CD14-positive monocyte (primary cell): Measurements from ENCODE around the gene C11orf97. TPM values are rescaled to one million over a fixed set of nuclear protein-coding genes. Genes with fewer than 3 reads are reported as not detected.
A peak's percentile ranks its signal among the peaks of the same experiment; 100 is the strongest.

Experiments used
- DNase-seq, 3 donors: peaks; one replicate each; pipeline ENCODE4 v3.0.0-alpha.2; 2011 to 2022
- H2AFZ ChIP-seq: 2 replicates; pipeline ENCODE4 v1.6.0; 2012; ENCODE audit warnings: mild to moderate bottlenecking, low read depth, low read length, inconsistent platforms; ENCODE audit not compliant: insufficient read depth, poor library complexity, severe bottlenecking
- H3K27ac ChIP-seq, 2 donors: 1 replicate in 1 of 2; 2 replicates in 1 of 2; pipeline ENCODE4 v1.5.1; 2012 to 2013; ENCODE audit warnings: low read length in 2 of 2, control low read depth in 1 of 2, inconsistent platforms in 1 of 2, low read depth in 1 of 2, mild to moderate bottlenecking in 1 of 2
- H3K27me3 ChIP-seq, 2 donors: one replicate each; pipeline versions ENCODE4 v1.6.0 to v1.6.1; 2011 to 2013; ENCODE audit warnings: low read length in 2 of 2; ENCODE audit not compliant: control insufficient read depth in 2 of 2, insufficient read depth in 2 of 2
- H3K36me3 ChIP-seq, 2 donors: replicated peaks in 1 of 2; 1 replicate in 1 of 2; 2 replicates in 1 of 2; pipeline versions ENCODE4 v1.5.1 to v1.6.1; 2012 to 2013; ENCODE audit warnings: low read length in 2 of 2, control low read depth in 1 of 2, inconsistent platforms in 1 of 2, mild to moderate bottlenecking in 1 of 2; ENCODE audit not compliant: insufficient read depth in 2 of 2, control insufficient read depth in 1 of 2
- H3K4me1 ChIP-seq, 2 donors: 1 replicate in 1 of 2; 2 replicates in 1 of 2; pipeline versions ENCODE4 v1.5.1 to v1.6.1; 2012 to 2013; ENCODE audit warnings: low read length in 2 of 2, control low read depth in 1 of 2, inconsistent platforms in 1 of 2, mild to moderate bottlenecking in 1 of 2, moderate library complexity in 1 of 2; ENCODE audit not compliant: insufficient read depth in 2 of 2, control insufficient read depth in 1 of 2
- H3K4me2 ChIP-seq: replicated peaks from 2 replicates; pipeline ENCODE3; 2012; ENCODE audit warnings: low read length, moderate library complexity, mild to moderate bottlenecking; ENCODE audit not compliant: poor library complexity, severe bottlenecking; ENCODE audit errors: extremely low read depth
- H3K4me3 ChIP-seq, 3 experiments: fragments of 200-600 bp in 1 of 3; sonication (generic) in 1 of 3; replicated peaks in 1 of 3; 1 replicate in 2 of 3; 2 replicates in 1 of 3; pipeline ENCODE4 v1.5.1; 2011 to 2013; ENCODE audit warnings: low read length in 3 of 3, mild to moderate bottlenecking in 3 of 3, control low read depth in 2 of 3, low read depth in 2 of 3, inconsistent platforms in 1 of 3, moderate library complexity in 1 of 3
- H3K79me2 ChIP-seq: 2 replicates; pipeline ENCODE4 v1.6.0; 2012; ENCODE audit warnings: mild to moderate bottlenecking, control low read depth, inconsistent platforms, low read length, moderate library complexity; ENCODE audit not compliant: insufficient read depth
- H3K9ac ChIP-seq: 2 replicates; pipeline ENCODE4 v1.6.0; 2017; ENCODE audit warnings: low read length, mild to moderate bottlenecking; ENCODE audit not compliant: insufficient read depth, poor library complexity, severe bottlenecking
- H3K9me3 ChIP-seq, 2 donors: replicated peaks in 1 of 2; 1 replicate in 1 of 2; 2 replicates in 1 of 2; pipeline versions ENCODE4 v1.5.1 to v1.6.1; 2012 to 2013; ENCODE audit warnings: low read length in 2 of 2, control low read depth in 1 of 2; ENCODE audit not compliant: control insufficient read depth in 1 of 2, insufficient read depth in 1 of 2
- H4K20me1 ChIP-seq: 2 replicates; pipeline ENCODE4 v1.6.0; 2012; ENCODE audit warnings: mild to moderate bottlenecking, low read length, control low read depth, moderate library complexity; ENCODE audit not compliant: insufficient read depth
- H3K27ac Mint-ChIP-seq, 7 donors: one replicate each; pipeline ENCODE4 v1.8.0; 2020; ENCODE audit warnings: mild to moderate bottlenecking in 7 of 7, mixed read lengths in 7 of 7, moderate library complexity in 6 of 7, inconsistent platforms in 2 of 7
- H3K27me3 Mint-ChIP-seq, 3 donors: one replicate each; pipeline ENCODE4 v1.8.0; 2021 to 2022; ENCODE audit warnings: low read depth in 3 of 3, mild to moderate bottlenecking in 3 of 3, mixed read lengths in 3 of 3, moderate library complexity in 3 of 3, inconsistent platforms in 1 of 3
- H3K36me3 Mint-ChIP-seq, 2 donors: one replicate each; pipeline ENCODE4 v1.8.0; 2020; ENCODE audit warnings: mixed read lengths in 2 of 2, inconsistent platforms in 1 of 2, mild to moderate bottlenecking in 1 of 2
- H3K4me1 Mint-ChIP-seq: one replicate; pipeline ENCODE4 v1.8.0; 2020; ENCODE audit warnings: mild to moderate bottlenecking, mixed read lengths
- H3K4me3 Mint-ChIP-seq, 2 donors: one replicate each; pipeline ENCODE4 v1.8.0; 2020; ENCODE audit warnings: mild to moderate bottlenecking in 2 of 2, mixed read lengths in 2 of 2, moderate library complexity in 1 of 2
- H3K9me3 Mint-ChIP-seq, 7 donors: one replicate each; pipeline ENCODE4 v1.8.0; 2020 to 2022; ENCODE audit warnings: mixed read lengths in 7 of 7, mild to moderate bottlenecking in 6 of 7, moderate library complexity in 6 of 7, inconsistent platforms in 2 of 7
- WGBS: methylation state at CpG from one replicate; pipeline ENCODE4 v1.1.5; 2013; ENCODE audit warnings: missing lambda C conversion rate; ENCODE audit not compliant: insufficient coverage; 5-methylcytosine and 5-hydroxymethylcytosine counted together
- intact Hi-C, 2 donors: fragments of 100-400 bp; cut with micrococcal nuclease; formaldehyde crosslinking; loops; one replicate each; pipeline versions ENCODE4 v1.15.0 to v1.15.1; 2023
- polyA plus RNA-seq, 3 donors: library from polyadenylated mRNA; depleted of rRNA in 1 of 3; unstranded in 2 of 3; stranded (reverse) in 1 of 3; fragments of 300-500 nt in 2 of 3; fragments of >200 nt in 1 of 3; fragmentation: Illumina TruSeq in 2 of 3; gene quantifications; 1 replicate in 2 of 3; 2 replicates in 1 of 3; pipeline ENCODE4 v1.2.3, GENCODE V29; 2012 to 2021
- TF ChIP-seq, protein P1 (sequence below): fragments of 200-600 bp; IDR thresholded peaks from one replicate; pipeline ENCODE4 v1.8.0; 2022; ENCODE audit warnings: antibody characterized with exemption, mild to moderate bottlenecking

The C11orf97 gene
- polyA plus RNA-seq, 3 donors, result not detected

DNA sequence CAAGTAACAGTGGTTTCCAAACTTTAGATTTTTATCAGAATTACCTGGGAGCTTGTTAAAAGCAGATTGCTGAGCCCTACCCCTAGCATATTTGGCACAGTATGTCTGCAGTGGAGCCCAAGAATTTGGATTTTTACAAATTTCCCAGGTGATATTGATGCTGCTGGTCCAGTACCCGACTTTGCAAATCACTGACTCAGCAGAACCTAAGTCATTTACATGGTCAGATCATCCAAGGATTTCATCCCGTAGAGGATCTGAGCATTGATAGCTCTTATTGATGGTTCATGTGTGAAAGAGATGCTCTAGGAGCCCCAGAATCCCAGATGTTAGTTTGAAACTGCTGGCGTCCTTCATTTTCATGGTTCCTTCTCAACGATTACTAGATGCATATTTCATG lies 6.0 kb downstream of the C11orf97 start:
- no peaks in the 10 kb centered on the region for H3K27me3 ChIP-seq
- peaks cover 4 to 11% of the 10 kb centered on the region in 2 donors for H3K4me1 ChIP-seq
- no peaks in the 10 kb centered on the region for H3K36me3 Mint-ChIP-seq
- H3K79me2 ChIP-seq, result no peaks in the 10 kb centered on the region
- H3K9me3 Mint-ChIP-seq, result peaks cover 0 to 2% (median 0%) of the 10 kb centered on the region in 7 donors
- no CpG with 5 or more reads among the region's 4 CpGs for WGBS
- intact Hi-C loops, result loop anchor here in 1 of 2 donors (2.0 kb wide), 1 partner anchor 81 kb away; no protein-coding TSS in a partner anchor
- no peaks in the 10 kb centered on the region for H3K36me3 ChIP-seq
- H3K9ac ChIP-seq, result no peak overlapping the region
- H3K9me3 ChIP-seq, result no peaks in the 10 kb centered on the region
- no peak overlapping the region for H3K4me3 Mint-ChIP-seq
- H3K27ac ChIP-seq, result no peak overlapping the region
- H3K4me3 ChIP-seq, result no peak overlapping the region
- H3K4me2 ChIP-seq, result no peak overlapping the region
- no peaks in the 10 kb centered on the region for H4K20me1 ChIP-seq
- H3K27me3 Mint-ChIP-seq, result peaks cover 0 to 2% (median 1%) of the 10 kb centered on the region in 3 donors
- H3K27ac Mint-ChIP-seq, result no peak overlapping the region
- TF ChIP-seq, protein P1, sequence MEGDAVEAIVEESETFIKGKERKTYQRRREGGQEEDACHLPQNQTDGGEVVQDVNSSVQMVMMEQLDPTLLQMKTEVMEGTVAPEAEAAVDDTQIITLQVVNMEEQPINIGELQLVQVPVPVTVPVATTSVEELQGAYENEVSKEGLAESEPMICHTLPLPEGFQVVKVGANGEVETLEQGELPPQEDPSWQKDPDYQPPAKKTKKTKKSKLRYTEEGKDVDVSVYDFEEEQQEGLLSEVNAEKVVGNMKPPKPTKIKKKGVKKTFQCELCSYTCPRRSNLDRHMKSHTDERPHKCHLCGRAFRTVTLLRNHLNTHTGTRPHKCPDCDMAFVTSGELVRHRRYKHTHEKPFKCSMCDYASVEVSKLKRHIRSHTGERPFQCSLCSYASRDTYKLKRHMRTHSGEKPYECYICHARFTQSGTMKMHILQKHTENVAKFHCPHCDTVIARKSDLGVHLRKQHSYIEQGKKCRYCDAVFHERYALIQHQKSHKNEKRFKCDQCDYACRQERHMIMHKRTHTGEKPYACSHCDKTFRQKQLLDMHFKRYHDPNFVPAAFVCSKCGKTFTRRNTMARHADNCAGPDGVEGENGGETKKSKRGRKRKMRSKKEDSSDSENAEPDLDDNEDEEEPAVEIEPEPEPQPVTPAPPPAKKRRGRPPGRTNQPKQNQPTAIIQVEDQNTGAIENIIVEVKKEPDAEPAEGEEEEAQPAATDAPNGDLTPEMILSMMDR, result no peak
- H2AFZ ChIP-seq, result no peak overlapping the region
- H3K4me1 Mint-ChIP-seq, result peaks cover 6% of the 10 kb centered on the region
- DNase-seq, result no peak

DNA sequence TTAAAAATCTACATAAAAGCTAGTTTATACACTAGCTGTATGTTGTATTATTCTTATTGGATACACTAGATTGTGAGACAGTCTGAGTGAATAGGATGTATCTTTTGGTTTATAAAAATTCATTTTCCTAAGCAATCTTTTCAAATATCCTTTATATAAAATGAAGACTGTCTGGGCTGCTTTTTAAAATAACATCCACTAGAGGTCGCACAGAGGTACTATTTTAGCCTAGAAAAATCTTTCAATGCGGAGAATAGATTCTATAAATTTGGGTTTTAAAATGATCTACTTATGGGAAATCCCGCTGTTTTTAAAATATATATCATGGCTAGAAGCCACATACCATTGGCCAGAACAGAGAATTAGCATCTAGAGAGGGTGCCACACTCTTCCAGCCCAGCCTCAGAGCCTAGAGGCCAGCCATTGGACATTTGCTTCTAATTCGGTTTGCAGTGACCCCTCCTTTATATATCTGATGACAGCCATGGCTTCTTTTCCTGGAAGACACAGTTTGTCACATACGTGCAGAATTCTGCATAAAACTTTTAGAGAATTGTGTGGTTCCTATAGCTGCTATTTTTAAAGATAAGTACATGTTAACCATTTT lies 7.3 kb downstream of the C11orf97 start:
- H3K27ac Mint-ChIP-seq, result no peak overlapping the region
- H3K27me3 Mint-ChIP-seq, result peaks cover 0 to 2% (median 1%) of the 10 kb centered on the region in 3 donors
- TF ChIP-seq, protein P1, result peak; percentile 74
- no peaks in the 10 kb centered on the region for H4K20me1 ChIP-seq
- no peaks in the 10 kb centered on the region for H3K36me3 Mint-ChIP-seq
- H3K4me2 ChIP-seq, result peak overlapping the region; percentile 61
- H2AFZ ChIP-seq, result peak overlapping the region; percentile 55
- H3K9me3 Mint-ChIP-seq, result peaks cover 0 to 2% (median 0%) of the 10 kb centered on the region in 7 donors
- peaks cover 4% of the 10 kb centered on the region for H3K4me1 Mint-ChIP-seq
- no peaks in the 10 kb centered on the region for H3K36me3 ChIP-seq
- peak overlapping the region in 2 of 3 experiments; percentile 19 to 43 for H3K4me3 ChIP-seq
- H3K4me1 ChIP-seq, result peaks cover 4 to 9% of the 10 kb centered on the region in 2 donors
- intact Hi-C loops, result loop anchor here (2.0 to 5.0 kb wide), 2 partner anchors 78 to 79 kb away; no protein-coding TSS in a partner anchor
- H3K27ac ChIP-seq, result no peak overlapping the region
- WGBS, result no CpG with 5 or more reads among the region's 5 CpGs
- no peak overlapping the region for H3K4me3 Mint-ChIP-seq
- H3K27me3 ChIP-seq, result no peaks in the 10 kb centered on the region
- DNase-seq, result peak; percentile 21 to 61 (median 43)
- H3K9ac ChIP-seq, result no peak overlapping the region
- H3K9me3 ChIP-seq, result no peaks in the 10 kb centered on the region
- peaks cover under 1% of the 10 kb centered on the region for H3K79me2 ChIP-seq
